Measurements from ENCODE around the gene RABGAP1L. TPM values are rescaled to one million over a fixed set of nuclear protein-coding genes. Genes with fewer than 3 reads are reported as not detected.

Gene RABGAP1L
- total RNA-seq, 2 donors from 2014 or later: 51.4 to 124 TPM

GRCh38 chr1:174990382-174990999 lies 831.2 kb downstream of the RABGAP1L start:
- peak overlapping the region in 1 of 2 donors; percentile 3 for H3K4me3 ChIP-seq
- H3K27me3 ChIP-seq: no peaks in the 10 kb centered on the region
- peaks cover 14% of the 10 kb centered on the region for H3K4me1 ChIP-seq
- 13 to 22% methylated on average over 6 of the region's 6 CpGs for WGBS, 2 donors
- no peaks in the 10 kb centered on the region for H3K9me3 ChIP-seq
- H3K27ac ChIP-seq: peak overlapping the region; percentile 34 to 73 (median 70)
- ATAC-seq (peak; percentile 92), DNase-seq (peak in 2 of 4 donors; percentile 27 to 41)
- TF ChIP-seq CTCF (IDR thresholded peaks at IDR 0.05) (no peak), POLR2A (IDR thresholded peaks at IDR 0.05) (no peak)
- peaks cover 0 to 2% of the 10 kb centered on the region in 2 donors for H3K36me3 ChIP-seq (replicated peaks in 1 of 2; ENCODE audit: insufficient read depth in 1 of 2, low read depth in 2 of 2)
- intact Hi-C loops (cut with DNase I): no loop called here

GRCh38 chr1:174991473-174991872 lies 832.2 kb downstream of the RABGAP1L start:
- 96 to 100% methylated on average over 1 of the region's 1 CpG for WGBS, 2 donors
- Histone ChIP-seq H3K4me1 (peaks cover 14% of the 10 kb centered on the region), H3K27me3 (no peaks in the 10 kb centered on the region), H3K27ac (no peak overlapping the region), H3K4me3 (no peak overlapping the region), H3K9me3 (no peaks in the 10 kb centered on the region), H3K36me3 (replicated peaks in 1 of 2; ENCODE audit: insufficient read depth in 1 of 2, low read depth in 2 of 2) (peaks cover 0 to 2% of the 10 kb centered on the region in 2 donors)
- intact Hi-C loops (cut with DNase I): no loop called here
- TF ChIP-seq POLR2A (IDR thresholded peaks at IDR 0.05): no peak
- TF ChIP-seq CTCF (IDR thresholded peaks at IDR 0.05): no peak
- DNase-seq: no peak
- no peak for ATAC-seq

GRCh38 chr1:174995121-174995520 lies 835.8 kb downstream of the RABGAP1L start:
- WGBS, 2 donors: 63 to 73% methylated on average over 3 of the region's 3 CpGs
- ATAC-seq (no peak), DNase-seq (no peak)
- Histone ChIP-seq H3K4me3 (no peak overlapping the region), H3K36me3 (replicated peaks in 1 of 2; ENCODE audit: insufficient read depth in 1 of 2, low read depth in 2 of 2) (peaks cover 0 to 2% of the 10 kb centered on the region in 2 donors), H3K4me1 (peaks cover 17% of the 10 kb centered on the region), H3K27ac (no peak overlapping the region), H3K9me3 (no peaks in the 10 kb centered on the region), H3K27me3 (no peaks in the 10 kb centered on the region)
- TF ChIP-seq CTCF (IDR thresholded peaks at IDR 0.05) (no peak), POLR2A (IDR thresholded peaks at IDR 0.05) (no peak)
- intact Hi-C loops (cut with DNase I): no loop called here

GRCh38 chr1:174995916-174996315 lies 836.6 kb downstream of the RABGAP1L start:
- no peak for DNase-seq
- H3K27me3 ChIP-seq: no peaks in the 10 kb centered on the region
- no peak overlapping the region for H3K4me3 ChIP-seq
- intact Hi-C loops (cut with DNase I): no loop called here
- no peak for ATAC-seq
- no peak overlapping the region for H3K27ac ChIP-seq
- H3K4me1 ChIP-seq: peaks cover 15% of the 10 kb centered on the region
- H3K9me3 ChIP-seq: no peaks in the 10 kb centered on the region
- peaks cover 0 to 2% of the 10 kb centered on the region in 2 donors for H3K36me3 ChIP-seq (replicated peaks in 1 of 2; ENCODE audit: insufficient read depth in 1 of 2, low read depth in 2 of 2)
- TF ChIP-seq POLR2A (IDR thresholded peaks at IDR 0.05) (no peak), CTCF (IDR thresholded peaks at IDR 0.05) (no peak)
- 88 to 100% methylated on average over 1 of the region's 1 CpG for WGBS, 2 donors

- H3K36me3 ChIP-seq (replicated peaks in 1 of 2; ENCODE audit: insufficient read depth in 1 of 2, low read depth in 2 of 2): peaks cover 0 to 2% of the 10 kb centered on the region in 2 donors
- no peaks in the 10 kb centered on the region for H3K9me3 ChIP-seq
- H3K27me3 ChIP-seq: no peaks in the 10 kb centered on the region
- no peak overlapping the region for H3K27ac ChIP-seq
- TF ChIP-seq CTCF (IDR thresholded peaks at IDR 0.05) (no peak), POLR2A (IDR thresholded peaks at IDR 0.05) (no peak)
- DNase-seq (no peak), ATAC-seq (no peak)
- WGBS, 2 donors: 0 to 3% methylated on average over 1 of the region's 1 CpG
- intact Hi-C loops (cut with DNase I): no loop called here
- peaks cover 20% of the 10 kb centered on the region for H3K4me1 ChIP-seq
- no peak overlapping the region for H3K4me3 ChIP-seq
Measured at GRCh38 chr1:174996476-174996875, 837.2 kb downstream of the RABGAP1L start.

Measured in body of pancreas (tissue), 4 donors.